Stimulated activated CD8-positive, alpha-beta memory T cell treated with anti-CD3 and anti-CD28 coated beads, Interleukin-7, amount 100 ng/mL, for 1 hour (primary cell): Measurements from ENCODE around the gene USP25.

Experiments
- DNase-seq, 2 donors: peaks; one replicate each; pipeline ENCODE4 v3.0.0-alpha.2; 2020; ENCODE audit warnings: low read depth in 2 of 2

The USP25 gene

GRCh38 chr21:15764878-15765277, 35.1 kb downstream of the USP25 start:
- no peak for DNase-seq

- no peak for DNase-seq
Measured at GRCh38 chr21:15766952-15767603, 37.3 kb downstream of the USP25 start.

GRCh38 chr21:15768045-15768601, 38.3 kb downstream of the USP25 start:
- no peak for DNase-seq

GRCh38 chr21:15768853-15769252, 39.1 kb downstream of the USP25 start:
- no peak for DNase-seq

GRCh38 chr21:15771311-15771710, 41.5 kb downstream of the USP25 start:
- DNase-seq = no peak

GRCh38 chr21:15772654-15773053, 42.9 kb downstream of the USP25 start:
- no peak for DNase-seq

- DNase-seq = no peak
Measured at GRCh38 chr21:15774590-15774989, 44.8 kb downstream of the USP25 start.

- DNase-seq = no peak
Measured at GRCh38 chr21:15775291-15775690, 45.5 kb downstream of the USP25 start.

- DNase-seq = no peak
Measured at GRCh38 chr21:15775981-15776380, 46.2 kb downstream of the USP25 start.

- no peak for DNase-seq
Measured at GRCh38 chr21:15776818-15777217, 47.0 kb downstream of the USP25 start.

- no peak for DNase-seq
Measured at GRCh38 chr21:15781986-15782385, 52.2 kb downstream of the USP25 start.

GRCh38 chr21:15788847-15789523, 59.2 kb downstream of the USP25 start:
- no peak for DNase-seq

GRCh38 chr21:15793109-15793508, 63.3 kb downstream of the USP25 start:
- DNase-seq = no peak

- no peak for DNase-seq
Measured at GRCh38 chr21:15793550-15794235, 63.9 kb downstream of the USP25 start.

- DNase-seq = no peak
Measured at GRCh38 chr21:15794277-15794912, 64.6 kb downstream of the USP25 start.

GRCh38 chr21:15795533-15795932, 65.8 kb downstream of the USP25 start:
- DNase-seq = no peak

GRCh38 chr21:15797577-15798363, 68.0 kb downstream of the USP25 start:
- DNase-seq = no peak

GRCh38 chr21:15801352-15801863, 71.6 kb downstream of the USP25 start:
- no peak for DNase-seq

- no peak for DNase-seq
Measured at GRCh38 chr21:15804247-15805005, 74.6 kb downstream of the USP25 start.

- no peak for DNase-seq
Measured at GRCh38 chr21:15809065-15809464, 79.3 kb downstream of the USP25 start.
